ENCODE data around the gene SLC1A2.

Gene SLC1A2

DNA sequence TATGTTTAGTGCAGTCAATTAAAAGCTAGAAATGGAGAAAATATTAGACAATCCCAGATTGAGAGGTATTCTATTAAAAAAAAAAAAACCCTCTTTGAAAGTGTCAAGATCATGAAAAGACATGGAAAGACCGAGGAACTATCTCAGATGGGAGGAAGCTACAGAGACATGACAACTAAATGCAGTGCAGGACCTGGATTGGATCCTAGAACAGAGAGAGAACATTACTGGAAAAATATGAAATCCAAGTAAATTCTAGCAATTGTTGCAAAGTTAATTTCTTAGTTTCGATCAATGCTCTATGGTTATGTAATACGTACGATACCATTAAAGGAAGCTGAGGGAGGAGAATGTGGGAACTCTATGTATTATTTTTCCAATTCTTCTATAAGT, 43.2 kb downstream of the SLC1A2 start:
- TF ChIP-seq POLR2AphosphoS5 (IDR thresholded peaks at IDR 0.05; ENCODE audit: low read depth) (no peak), SPI1 (IDR thresholded peaks at IDR 0.05; ENCODE audit: borderline replicate concordance, low read depth) (no peak), GABPA (IDR thresholded peaks at IDR 0.05; ENCODE audit: low read depth) (no peak)
- TF ChIP-seq, protein P1, sequence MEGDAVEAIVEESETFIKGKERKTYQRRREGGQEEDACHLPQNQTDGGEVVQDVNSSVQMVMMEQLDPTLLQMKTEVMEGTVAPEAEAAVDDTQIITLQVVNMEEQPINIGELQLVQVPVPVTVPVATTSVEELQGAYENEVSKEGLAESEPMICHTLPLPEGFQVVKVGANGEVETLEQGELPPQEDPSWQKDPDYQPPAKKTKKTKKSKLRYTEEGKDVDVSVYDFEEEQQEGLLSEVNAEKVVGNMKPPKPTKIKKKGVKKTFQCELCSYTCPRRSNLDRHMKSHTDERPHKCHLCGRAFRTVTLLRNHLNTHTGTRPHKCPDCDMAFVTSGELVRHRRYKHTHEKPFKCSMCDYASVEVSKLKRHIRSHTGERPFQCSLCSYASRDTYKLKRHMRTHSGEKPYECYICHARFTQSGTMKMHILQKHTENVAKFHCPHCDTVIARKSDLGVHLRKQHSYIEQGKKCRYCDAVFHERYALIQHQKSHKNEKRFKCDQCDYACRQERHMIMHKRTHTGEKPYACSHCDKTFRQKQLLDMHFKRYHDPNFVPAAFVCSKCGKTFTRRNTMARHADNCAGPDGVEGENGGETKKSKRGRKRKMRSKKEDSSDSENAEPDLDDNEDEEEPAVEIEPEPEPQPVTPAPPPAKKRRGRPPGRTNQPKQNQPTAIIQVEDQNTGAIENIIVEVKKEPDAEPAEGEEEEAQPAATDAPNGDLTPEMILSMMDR (IDR thresholded peaks at IDR 0.05; ENCODE audit: insufficient read depth, low read length) = no peak
- TF ChIP-seq, protein P2, sequence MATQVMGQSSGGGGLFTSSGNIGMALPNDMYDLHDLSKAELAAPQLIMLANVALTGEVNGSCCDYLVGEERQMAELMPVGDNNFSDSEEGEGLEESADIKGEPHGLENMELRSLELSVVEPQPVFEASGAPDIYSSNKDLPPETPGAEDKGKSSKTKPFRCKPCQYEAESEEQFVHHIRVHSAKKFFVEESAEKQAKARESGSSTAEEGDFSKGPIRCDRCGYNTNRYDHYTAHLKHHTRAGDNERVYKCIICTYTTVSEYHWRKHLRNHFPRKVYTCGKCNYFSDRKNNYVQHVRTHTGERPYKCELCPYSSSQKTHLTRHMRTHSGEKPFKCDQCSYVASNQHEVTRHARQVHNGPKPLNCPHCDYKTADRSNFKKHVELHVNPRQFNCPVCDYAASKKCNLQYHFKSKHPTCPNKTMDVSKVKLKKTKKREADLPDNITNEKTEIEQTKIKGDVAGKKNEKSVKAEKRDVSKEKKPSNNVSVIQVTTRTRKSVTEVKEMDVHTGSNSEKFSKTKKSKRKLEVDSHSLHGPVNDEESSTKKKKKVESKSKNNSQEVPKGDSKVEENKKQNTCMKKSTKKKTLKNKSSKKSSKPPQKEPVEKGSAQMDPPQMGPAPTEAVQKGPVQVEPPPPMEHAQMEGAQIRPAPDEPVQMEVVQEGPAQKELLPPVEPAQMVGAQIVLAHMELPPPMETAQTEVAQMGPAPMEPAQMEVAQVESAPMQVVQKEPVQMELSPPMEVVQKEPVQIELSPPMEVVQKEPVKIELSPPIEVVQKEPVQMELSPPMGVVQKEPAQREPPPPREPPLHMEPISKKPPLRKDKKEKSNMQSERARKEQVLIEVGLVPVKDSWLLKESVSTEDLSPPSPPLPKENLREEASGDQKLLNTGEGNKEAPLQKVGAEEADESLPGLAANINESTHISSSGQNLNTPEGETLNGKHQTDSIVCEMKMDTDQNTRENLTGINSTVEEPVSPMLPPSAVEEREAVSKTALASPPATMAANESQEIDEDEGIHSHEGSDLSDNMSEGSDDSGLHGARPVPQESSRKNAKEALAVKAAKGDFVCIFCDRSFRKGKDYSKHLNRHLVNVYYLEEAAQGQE (IDR thresholded peaks at IDR 0.05; ENCODE audit: insufficient replicate concordance, low read depth) = no peak
- no peak for DNase-seq (ENCODE audit: low read depth in 1 of 2, low spot score in 1 of 2)
- H3K4me3 ChIP-seq (replicated peaks; ENCODE audit: insufficient read depth, low read length) = no peak overlapping the region
- H3K27ac ChIP-seq (replicated peaks) = no peak overlapping the region
- no peaks in the 10 kb centered on the region for H3K27me3 ChIP-seq (ENCODE audit: insufficient read depth, poor library complexity, severe bottlenecking)

DNA sequence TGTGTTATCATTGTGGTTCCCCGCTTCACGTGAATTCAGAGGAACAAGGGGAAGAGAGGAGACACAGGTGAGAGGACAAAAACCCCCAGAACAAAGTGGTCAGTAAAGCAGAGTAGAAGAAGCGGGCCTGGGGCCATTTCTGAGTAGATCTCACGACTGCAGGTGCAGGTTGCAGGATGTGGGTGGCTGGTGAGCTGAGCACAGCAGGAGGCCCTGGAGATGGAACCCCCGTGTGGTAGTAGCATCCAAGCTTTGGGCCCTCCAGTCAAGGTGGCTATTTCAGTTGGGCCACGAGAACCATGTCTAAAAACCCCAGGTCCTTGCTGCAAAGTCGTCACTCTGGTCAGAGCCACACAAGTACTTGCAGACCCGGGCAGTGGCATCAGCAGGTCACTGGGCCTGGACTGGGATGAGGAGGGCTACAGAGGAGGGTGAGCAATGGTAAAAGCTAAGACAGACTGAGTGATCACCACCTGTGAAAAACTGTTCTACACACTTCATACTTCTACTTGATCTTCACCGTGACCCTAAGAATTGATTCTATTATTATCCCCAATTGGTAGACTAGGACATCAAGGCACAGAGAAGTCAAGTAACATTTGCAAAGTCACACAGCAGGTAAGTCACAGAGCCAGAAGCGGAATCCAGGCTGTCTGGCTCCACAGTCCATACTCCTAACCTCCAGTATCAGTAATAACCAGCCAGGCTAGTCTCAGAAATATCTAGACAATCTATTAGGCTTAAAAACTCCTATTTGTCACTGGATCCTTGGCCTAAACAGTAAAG, 43.8 kb downstream of the SLC1A2 start:
- TF ChIP-seq, protein P1 (IDR thresholded peaks at IDR 0.05; ENCODE audit: insufficient read depth, low read length) = no peak
- no peak for TF ChIP-seq POLR2AphosphoS5 (IDR thresholded peaks at IDR 0.05; ENCODE audit: low read depth)
- no peak for TF ChIP-seq GABPA (IDR thresholded peaks at IDR 0.05; ENCODE audit: low read depth)
- TF ChIP-seq SPI1 (IDR thresholded peaks at IDR 0.05; ENCODE audit: borderline replicate concordance, low read depth) = no peak
- TF ChIP-seq, protein P2 (IDR thresholded peaks at IDR 0.05; ENCODE audit: insufficient replicate concordance, low read depth) = no peak
- H3K27me3 ChIP-seq (ENCODE audit: insufficient read depth, poor library complexity, severe bottlenecking) = no peaks in the 10 kb centered on the region
- no peak overlapping the region for H3K4me3 ChIP-seq (replicated peaks; ENCODE audit: insufficient read depth, low read length)
- H3K27ac ChIP-seq (replicated peaks) = no peak overlapping the region
- no peak for DNase-seq (ENCODE audit: low read depth in 1 of 2, low spot score in 1 of 2)

DNA sequence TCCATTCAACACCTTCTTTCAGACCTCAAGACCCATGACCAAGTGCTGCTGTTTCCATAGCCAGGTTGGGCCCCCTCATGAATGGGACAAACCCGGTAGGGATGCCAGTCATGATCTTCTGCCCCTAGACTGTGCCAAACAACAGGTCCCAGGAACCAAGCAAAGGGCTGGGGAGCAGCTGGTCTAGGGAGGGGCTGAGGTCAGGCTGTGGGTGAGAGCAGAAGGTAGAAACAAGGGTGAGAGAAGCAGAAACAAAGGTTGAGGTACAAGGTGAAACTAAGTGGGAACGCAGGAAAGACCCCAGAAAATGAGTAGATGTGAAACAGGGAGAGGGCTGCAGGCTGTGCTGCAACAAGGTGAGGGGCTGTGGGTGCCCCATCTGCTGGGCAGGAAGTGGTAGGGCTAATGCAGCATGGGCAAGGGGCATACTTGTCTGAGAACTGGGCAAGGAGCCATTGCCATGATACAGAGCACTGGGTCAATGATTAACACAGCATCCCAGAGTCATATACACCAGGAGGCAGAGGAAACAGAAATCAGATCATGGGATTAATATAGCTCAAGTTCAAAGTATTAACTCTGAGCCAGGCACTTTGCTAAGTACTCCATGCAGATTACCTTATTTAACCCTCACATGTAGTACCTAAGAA, 45.9 kb downstream of the SLC1A2 start:
- H3K27ac ChIP-seq (replicated peaks) = no peak overlapping the region

More for the DNA sequence above, 45.9 kb downstream of the SLC1A2 start:
- H3K4me3 ChIP-seq (replicated peaks; ENCODE audit: insufficient read depth, low read length) = no peak overlapping the region
- TF ChIP-seq POLR2AphosphoS5 (IDR thresholded peaks at IDR 0.05; ENCODE audit: low read depth) (no peak), GABPA (IDR thresholded peaks at IDR 0.05; ENCODE audit: low read depth) (no peak), SPI1 (IDR thresholded peaks at IDR 0.05; ENCODE audit: borderline replicate concordance, low read depth) (no peak)
- TF ChIP-seq, protein P2 (IDR thresholded peaks at IDR 0.05; ENCODE audit: insufficient replicate concordance, low read depth) = no peak
- TF ChIP-seq, protein P1 (IDR thresholded peaks at IDR 0.05; ENCODE audit: insufficient read depth, low read length) = no peak
- H3K27me3 ChIP-seq (ENCODE audit: insufficient read depth, poor library complexity, severe bottlenecking) = no peaks in the 10 kb centered on the region
- no peak for DNase-seq (ENCODE audit: low read depth in 1 of 2, low spot score in 1 of 2)
